Stomach (tissue), 9 donors: ENCODE measurements around the gene PLEKHM3. TPM values are rescaled to one million over a fixed set of nuclear protein-coding genes. Genes with fewer than 3 reads are reported as not detected.

Source experiments
- DNase-seq, 2 donors: peaks; one replicate each; pipeline versions ENCODE4 v3.0.0 to v3.0.0-alpha.2; 2013 to 2019
- H3K27ac ChIP-seq, 5 donors: fragments of 200-600 bp in 4 of 5; sonication (generic) in 4 of 5; one replicate each; pipeline ENCODE4 v1.5.1; 2013 to 2019; ENCODE audit warnings: mild to moderate bottlenecking in 1 of 5, moderate library complexity in 1 of 5
- H3K27me3 ChIP-seq, 3 donors: fragments of 200-600 bp; sonication (generic); one replicate each; pipeline ENCODE4 v1.5.1; 2017 to 2019; ENCODE audit warnings: mixed run types in 1 of 3
- H3K36me3 ChIP-seq, 4 donors: fragments of 200-600 bp; sonication (generic); 1 replicate in 3 of 4; 2 replicates in 1 of 4; pipeline ENCODE4 v1.5.1; 2016 to 2019
- H3K4me1 ChIP-seq, 4 donors: fragments of 200-600 bp; sonication (generic); one replicate each; pipeline ENCODE4 v1.5.1; 2016 to 2019
- H3K4me3 ChIP-seq, 4 donors: fragments of 200-600 bp; sonication (generic) in 3 of 4; one replicate each; pipeline ENCODE4 v1.5.1; 2016 to 2019; ENCODE audit warnings: mild to moderate bottlenecking in 1 of 4
- H3K9me3 ChIP-seq, 4 donors: fragments of 200-600 bp; sonication (generic); one replicate each; pipeline ENCODE4 v1.5.1; 2016 to 2019
- EP300 ChIP-seq: sonication (generic); formaldehyde crosslinking; IDR thresholded peaks from one replicate; pipeline ENCODE4 v1.6.1; 2017; ENCODE audit warnings: antibody characterized with exemption
- POLR2A ChIP-seq, 4 donors: fragments of 450-650 bp; IDR thresholded peaks; one replicate each; pipeline ENCODE4 v1.6.1; 2016; ENCODE audit warnings: antibody characterized with exemption in 4 of 4, control low read depth in 2 of 4, mild to moderate bottlenecking in 1 of 4, moderate library complexity in 1 of 4
- POLR2AphosphoS5 ChIP-seq, 3 donors: sonication (generic); formaldehyde crosslinking; IDR thresholded peaks; one replicate each; pipeline ENCODE4 v1.6.1; 2016; ENCODE audit warnings: antibody characterized with exemption in 3 of 3
- WGBS, 5 donors: extraction: QIAGEN DNeasy Blood & Tissue Kit in 3 of 5; methylation state at CpG; one replicate each; pipeline versions ENCODE4 v1.1.5 to v1.1.7; 2013 to 2018; 5-methylcytosine and 5-hydroxymethylcytosine counted together
- intact Hi-C: fragments of 100-400 bp; cut with DNase I; formaldehyde crosslinking; loops from one replicate; pipeline ENCODE4 v1.15.1; 2023; ENCODE audit warnings: low total_unique reads
- polyA plus RNA-seq, 3 donors: library from polyadenylated mRNA; stranded (reverse); fragments of 200-250 nt; gene quantifications; one replicate each; pipeline ENCODE4 v1.2.3, GENCODE V29; 2013
- total RNA-seq, 5 donors: library from RNA; depleted of rRNA; stranded (reverse); fragments of >200 nt; gene quantifications; one replicate each; pipeline versions ENCODE4 v1.1.0 to v1.2.3, GENCODE V29; 2014 to 2016
- TF ChIP-seq, protein P1 (sequence below), 7 experiments: fragments of 450-650 bp in 4 of 7; fragments of 200-600 bp in 3 of 7; sonication (generic) in 3 of 7; IDR thresholded peaks; one replicate each; pipeline ENCODE4 v1.5.1; 2016 to 2019; ENCODE audit warnings: antibody characterized with exemption in 7 of 7, control low read depth in 2 of 7, mild to moderate bottlenecking in 1 of 7
- donor health status: healthy with polysubstance abuse.
- donor health status: Bipolar disorder and iron deficiency.
- donor health status: healthy.

PLEKHM3 gene
- total and polyA plus RNA-seq, 8 donors = 2.1 to 35.1 (median 5.4) TPM

DNA sequence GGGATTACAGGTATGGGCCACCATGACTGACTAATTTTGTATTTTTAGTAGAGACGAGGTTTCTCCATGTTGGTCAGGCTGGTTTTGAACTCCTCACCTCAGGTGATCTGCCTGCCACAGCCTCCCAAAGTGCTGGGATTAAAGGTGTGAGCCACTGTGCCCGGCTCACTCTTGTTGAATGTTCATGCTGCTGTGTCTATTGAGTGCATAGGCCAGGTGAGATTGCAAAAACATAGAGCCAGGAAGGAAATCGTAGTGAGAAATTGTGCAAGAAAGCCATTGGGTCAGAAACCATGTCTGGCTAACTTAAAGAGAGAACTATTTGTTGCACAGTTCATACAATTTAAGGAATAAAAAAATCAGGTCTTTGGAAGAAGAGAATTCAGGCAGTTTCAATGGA is 210.1 kb downstream of the PLEKHM3 start:
- H3K27me3 ChIP-seq = no peaks in the 10 kb centered on the region
- WGBS, 5 donors = 78 to 93% (median 91%) methylated on average over 3 of the region's 3 CpGs
- H3K27ac ChIP-seq = no peak overlapping the region
- intact Hi-C loops = no loop called here
- TF ChIP-seq, protein P1, sequence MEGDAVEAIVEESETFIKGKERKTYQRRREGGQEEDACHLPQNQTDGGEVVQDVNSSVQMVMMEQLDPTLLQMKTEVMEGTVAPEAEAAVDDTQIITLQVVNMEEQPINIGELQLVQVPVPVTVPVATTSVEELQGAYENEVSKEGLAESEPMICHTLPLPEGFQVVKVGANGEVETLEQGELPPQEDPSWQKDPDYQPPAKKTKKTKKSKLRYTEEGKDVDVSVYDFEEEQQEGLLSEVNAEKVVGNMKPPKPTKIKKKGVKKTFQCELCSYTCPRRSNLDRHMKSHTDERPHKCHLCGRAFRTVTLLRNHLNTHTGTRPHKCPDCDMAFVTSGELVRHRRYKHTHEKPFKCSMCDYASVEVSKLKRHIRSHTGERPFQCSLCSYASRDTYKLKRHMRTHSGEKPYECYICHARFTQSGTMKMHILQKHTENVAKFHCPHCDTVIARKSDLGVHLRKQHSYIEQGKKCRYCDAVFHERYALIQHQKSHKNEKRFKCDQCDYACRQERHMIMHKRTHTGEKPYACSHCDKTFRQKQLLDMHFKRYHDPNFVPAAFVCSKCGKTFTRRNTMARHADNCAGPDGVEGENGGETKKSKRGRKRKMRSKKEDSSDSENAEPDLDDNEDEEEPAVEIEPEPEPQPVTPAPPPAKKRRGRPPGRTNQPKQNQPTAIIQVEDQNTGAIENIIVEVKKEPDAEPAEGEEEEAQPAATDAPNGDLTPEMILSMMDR (IDR thresholded peaks at IDR 0.05) = no peak
- TF ChIP-seq EP300 (no peak), POLR2AphosphoS5 (IDR thresholded peaks at IDR 0.05) (no peak), POLR2A (IDR thresholded peaks at IDR 0.05) (no peak)
- no peaks in the 10 kb centered on the region for H3K36me3 ChIP-seq
- H3K4me3 ChIP-seq = no peak overlapping the region
- peaks cover 8 to 30% (median 23%) of the 10 kb centered on the region in 4 donors for H3K4me1 ChIP-seq
- no peaks in the 10 kb centered on the region for H3K9me3 ChIP-seq
- DNase-seq = no peak

DNA sequence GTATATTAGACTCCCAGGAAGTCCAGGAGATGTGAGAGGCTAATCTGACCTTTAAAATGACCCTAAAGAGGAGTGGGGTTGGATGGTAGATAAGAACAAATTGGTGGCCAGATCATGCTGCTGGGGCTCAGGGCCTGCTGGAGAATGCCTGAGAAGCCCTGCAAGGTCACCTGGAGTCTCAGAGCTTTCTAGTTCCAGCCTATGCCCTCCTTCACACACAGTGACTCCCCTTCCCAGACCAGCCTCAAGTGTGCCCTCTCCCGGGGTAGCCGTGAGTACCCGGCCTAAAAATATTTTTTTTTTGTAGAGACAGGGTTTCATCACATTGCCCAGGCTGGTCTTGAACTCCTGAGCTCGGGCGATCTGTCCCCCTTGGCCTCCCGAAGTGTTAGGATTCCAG is 211.4 kb downstream of the PLEKHM3 start:
- no peaks in the 10 kb centered on the region for H3K27me3 ChIP-seq
- intact Hi-C loops = no loop called here
- H3K4me3 ChIP-seq = no peak overlapping the region
- DNase-seq = no peak
- no peaks in the 10 kb centered on the region for H3K9me3 ChIP-seq
- 74 to 91% (median 84%) methylated on average over 6 of the region's 6 CpGs for WGBS, 5 donors
- no peak overlapping the region for H3K27ac ChIP-seq
- TF ChIP-seq POLR2AphosphoS5 (IDR thresholded peaks at IDR 0.05) (no peak), POLR2A (IDR thresholded peaks at IDR 0.05) (no peak), EP300 (no peak)
- TF ChIP-seq, protein P1 (IDR thresholded peaks at IDR 0.05) = no peak
- H3K4me1 ChIP-seq = peaks cover 9 to 21% (median 14%) of the 10 kb centered on the region in 4 donors
- H3K36me3 ChIP-seq = no peaks in the 10 kb centered on the region

DNA sequence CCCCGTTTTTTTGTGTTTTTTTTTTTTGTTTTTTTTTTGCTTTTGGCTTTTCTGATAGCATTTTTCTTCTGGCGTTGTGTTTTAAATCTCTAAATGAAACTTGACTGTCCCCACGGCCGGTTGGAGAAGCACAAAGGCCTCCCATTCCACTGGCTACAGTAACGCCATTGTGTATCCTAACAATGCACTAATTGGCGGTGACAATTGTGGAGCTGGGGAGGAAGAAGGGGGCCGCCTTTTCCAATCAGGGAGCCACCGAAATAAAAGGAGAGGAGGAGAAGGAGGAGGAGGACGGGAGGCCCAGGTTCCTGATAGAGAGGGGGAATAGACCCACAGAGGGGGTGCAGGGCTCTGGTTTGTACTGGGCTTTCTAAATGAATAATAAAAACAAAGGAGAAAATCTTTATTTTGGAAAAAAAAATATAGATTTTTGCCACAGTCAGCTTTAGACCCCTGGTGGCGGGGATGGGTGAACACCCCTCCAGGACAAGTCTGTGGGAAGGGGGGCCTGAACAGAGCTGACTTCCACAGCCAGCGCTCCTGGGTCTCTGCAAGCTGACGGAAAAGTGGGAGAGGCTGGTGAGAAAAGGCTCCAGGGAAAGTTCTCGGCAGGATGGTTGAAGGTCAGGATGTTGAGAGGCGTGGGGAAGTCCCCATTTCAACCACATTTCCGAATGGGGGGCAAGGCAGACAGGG is 212.0 kb downstream of the PLEKHM3 start:
- intact Hi-C loops = no loop called here
- Histone ChIP-seq H3K27me3 (no peaks in the 10 kb centered on the region), H3K36me3 (no peaks in the 10 kb centered on the region), H3K4me1 (peaks cover 9 to 17% (median 11%) of the 10 kb centered on the region in 4 donors), H3K4me3 (no peak overlapping the region), H3K9me3 (no peaks in the 10 kb centered on the region), H3K27ac (no peak overlapping the region)
- DNase-seq = no peak
- whole genome bisulfite sequencing, 5 donors = 77 to 85% (median 83%) methylated on average over 14 to 15 of the region's 15 CpGs
- TF ChIP-seq EP300 (no peak), POLR2A (IDR thresholded peaks at IDR 0.05) (no peak), POLR2AphosphoS5 (IDR thresholded peaks at IDR 0.05) (no peak)
- TF ChIP-seq, protein P1 (IDR thresholded peaks at IDR 0.05) = no peak

DNA sequence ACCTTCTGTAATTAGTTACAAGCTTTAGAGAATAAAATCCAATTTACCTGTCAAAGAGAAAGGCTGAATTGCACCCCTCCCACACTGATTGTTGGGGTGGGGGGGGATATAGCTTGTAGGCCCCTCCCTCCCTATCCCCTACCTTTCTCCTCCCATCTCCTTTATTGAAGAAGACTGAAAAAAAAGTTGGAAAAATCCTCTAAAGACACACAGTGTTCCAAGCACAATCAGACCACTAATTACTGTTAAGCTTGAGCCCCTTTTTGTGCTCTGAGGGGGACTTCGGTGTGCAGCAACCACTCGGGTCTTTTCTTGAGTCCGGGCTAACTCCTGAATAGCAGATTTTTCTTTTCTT is 212.6 kb downstream of the PLEKHM3 start:
- Histone ChIP-seq H3K27ac (no peak overlapping the region), H3K27me3 (no peaks in the 10 kb centered on the region), H3K9me3 (no peaks in the 10 kb centered on the region), H3K36me3 (no peaks in the 10 kb centered on the region), H3K4me1 (peaks cover 9 to 17% (median 11%) of the 10 kb centered on the region in 4 donors), H3K4me3 (no peak overlapping the region)
- no peak for DNase-seq
- TF ChIP-seq POLR2A (IDR thresholded peaks at IDR 0.05) (no peak), POLR2AphosphoS5 (IDR thresholded peaks at IDR 0.05) (no peak), EP300 (no peak)
- TF ChIP-seq, protein P1 (IDR thresholded peaks at IDR 0.05) = no peak
- WGBS, 5 donors = 81 to 90% (median 85%) methylated on average over 3 of the region's 3 CpGs
- intact Hi-C loops = no loop called here
